ENCODE results near the gene ZNF526. TPM values are rescaled to one million over a fixed set of nuclear protein-coding genes. Genes with fewer than 3 reads are reported as not detected.

Gene ZNF526, protein sequence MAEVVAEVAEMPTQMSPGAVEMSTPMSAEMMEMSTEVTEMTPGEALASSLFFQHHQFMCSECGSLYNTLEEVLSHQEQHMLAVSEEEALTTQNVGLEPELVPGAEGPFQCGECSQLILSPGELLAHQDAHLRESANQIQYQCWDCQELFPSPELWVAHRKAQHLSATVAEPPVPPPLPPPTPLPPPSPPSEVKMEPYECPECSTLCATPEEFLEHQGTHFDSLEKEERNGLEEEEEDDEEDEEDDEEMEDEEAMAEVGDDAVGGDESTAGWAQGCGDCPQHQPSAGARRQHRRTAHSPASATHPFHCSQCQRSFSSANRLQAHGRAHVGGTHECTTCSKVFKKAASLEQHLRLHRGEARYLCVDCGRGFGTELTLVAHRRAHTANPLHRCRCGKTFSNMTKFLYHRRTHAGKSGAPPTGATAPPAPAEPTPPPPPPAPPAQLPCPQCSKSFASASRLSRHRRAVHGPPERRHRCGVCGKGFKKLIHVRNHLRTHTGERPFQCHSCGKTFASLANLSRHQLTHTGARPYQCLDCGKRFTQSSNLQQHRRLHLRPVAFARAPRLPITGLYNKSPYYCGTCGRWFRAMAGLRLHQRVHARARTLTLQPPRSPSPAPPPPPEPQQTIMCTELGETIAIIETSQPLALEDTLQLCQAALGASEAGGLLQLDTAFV
- total RNA-seq, result 15.7 and 24.3 TPM in 2 replicates

DNA sequence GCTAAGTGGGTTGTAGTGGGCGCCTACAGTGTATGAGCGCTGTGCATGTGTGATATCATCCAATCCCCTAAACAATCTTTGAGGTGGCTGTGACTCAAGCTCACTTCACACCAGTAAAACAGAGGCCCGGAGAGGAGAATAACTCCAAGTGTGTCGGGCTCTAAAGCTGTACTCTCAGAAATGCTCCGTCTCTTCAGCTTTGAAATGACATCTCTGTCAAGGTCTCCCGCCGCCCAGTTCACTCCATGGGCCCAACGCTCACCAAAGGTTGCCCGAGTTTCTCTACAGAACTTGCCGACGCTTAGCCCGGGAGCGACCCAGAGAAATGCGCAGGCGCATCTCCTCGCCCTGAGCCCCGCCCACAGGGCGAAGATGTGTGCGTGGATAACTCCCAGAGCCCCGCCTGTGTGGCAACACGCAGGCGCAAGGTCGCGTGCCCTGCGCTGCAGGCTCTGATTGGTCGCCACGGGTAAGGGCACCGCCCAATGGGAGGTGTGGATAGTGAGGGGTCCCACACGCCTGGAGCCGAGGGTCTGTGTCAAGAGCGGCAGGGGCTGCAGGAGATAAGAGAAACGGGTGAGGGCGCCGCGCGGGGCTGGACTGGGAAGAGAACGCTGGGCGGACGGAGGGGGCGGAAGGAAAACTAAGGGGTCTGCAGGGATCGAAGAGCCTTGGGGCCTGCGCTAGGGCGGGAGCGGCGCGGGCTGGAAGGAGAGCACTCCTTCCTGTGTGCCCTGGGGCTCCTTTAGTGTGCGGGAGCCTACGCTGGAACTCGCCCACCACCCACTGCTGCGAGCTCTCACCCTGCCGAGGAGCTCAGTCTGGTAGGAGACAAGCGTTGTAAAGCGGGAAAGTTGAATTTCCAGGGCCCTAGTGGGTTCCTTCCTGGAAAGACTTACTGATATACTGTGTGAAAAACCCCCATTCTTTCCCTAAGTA, at the start of gene ZNF526:
ZNF526 (plus strand) TSS at position 501 of the 939 bp plus-strand sequence. CDS start 4,092 bp downstream, outside the sequence.

DNA sequence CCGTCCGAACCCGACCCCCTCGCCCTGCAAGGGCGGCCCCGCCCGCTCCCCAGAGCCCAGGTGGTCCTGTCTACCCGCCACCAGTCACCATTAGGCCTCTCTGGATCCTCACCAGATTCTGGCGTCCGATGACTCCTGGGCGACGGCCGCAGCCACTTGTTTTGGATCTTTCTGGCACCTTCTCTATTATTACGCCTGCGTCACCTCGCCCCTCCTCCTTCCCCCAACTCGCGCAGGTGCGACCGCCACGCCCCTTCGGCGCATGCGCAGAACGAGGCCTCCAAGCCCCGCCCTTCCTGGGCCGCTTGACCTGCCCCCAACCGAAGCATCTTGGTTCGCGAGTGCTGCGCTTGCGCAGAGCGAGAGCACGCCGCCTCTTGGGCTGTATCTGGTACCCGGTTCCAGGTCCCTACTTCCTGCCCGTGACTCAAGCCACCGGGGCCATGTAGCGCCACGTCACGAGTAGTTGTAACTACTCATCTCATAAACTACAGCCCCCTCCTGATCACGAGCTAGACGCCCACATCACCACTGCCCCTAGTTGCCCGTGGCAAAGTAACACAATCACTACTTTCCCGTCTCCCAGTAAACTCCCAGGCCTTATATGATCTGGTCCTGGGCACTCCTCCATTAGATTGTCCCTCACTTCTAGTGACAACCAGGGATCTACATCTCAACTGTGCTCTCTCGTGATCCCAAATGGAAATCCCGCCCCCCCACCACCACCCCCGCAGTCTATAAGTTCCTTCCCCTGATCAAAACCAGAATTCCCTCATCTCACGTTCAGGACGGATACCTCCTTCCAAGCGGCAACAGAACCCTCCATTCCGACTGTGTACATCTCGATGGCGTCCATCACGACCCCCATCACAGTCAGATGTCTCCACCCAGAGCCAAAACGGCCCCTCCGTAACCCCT, 2.3 kb upstream of the ZNF526 start, which contains the start of gene DEDD2:
DEDD2 (minus strand) TSS at position 158 of the 918 bp plus-strand sequence. CDS start 670 bp downstream, outside the sequence.

DNA sequence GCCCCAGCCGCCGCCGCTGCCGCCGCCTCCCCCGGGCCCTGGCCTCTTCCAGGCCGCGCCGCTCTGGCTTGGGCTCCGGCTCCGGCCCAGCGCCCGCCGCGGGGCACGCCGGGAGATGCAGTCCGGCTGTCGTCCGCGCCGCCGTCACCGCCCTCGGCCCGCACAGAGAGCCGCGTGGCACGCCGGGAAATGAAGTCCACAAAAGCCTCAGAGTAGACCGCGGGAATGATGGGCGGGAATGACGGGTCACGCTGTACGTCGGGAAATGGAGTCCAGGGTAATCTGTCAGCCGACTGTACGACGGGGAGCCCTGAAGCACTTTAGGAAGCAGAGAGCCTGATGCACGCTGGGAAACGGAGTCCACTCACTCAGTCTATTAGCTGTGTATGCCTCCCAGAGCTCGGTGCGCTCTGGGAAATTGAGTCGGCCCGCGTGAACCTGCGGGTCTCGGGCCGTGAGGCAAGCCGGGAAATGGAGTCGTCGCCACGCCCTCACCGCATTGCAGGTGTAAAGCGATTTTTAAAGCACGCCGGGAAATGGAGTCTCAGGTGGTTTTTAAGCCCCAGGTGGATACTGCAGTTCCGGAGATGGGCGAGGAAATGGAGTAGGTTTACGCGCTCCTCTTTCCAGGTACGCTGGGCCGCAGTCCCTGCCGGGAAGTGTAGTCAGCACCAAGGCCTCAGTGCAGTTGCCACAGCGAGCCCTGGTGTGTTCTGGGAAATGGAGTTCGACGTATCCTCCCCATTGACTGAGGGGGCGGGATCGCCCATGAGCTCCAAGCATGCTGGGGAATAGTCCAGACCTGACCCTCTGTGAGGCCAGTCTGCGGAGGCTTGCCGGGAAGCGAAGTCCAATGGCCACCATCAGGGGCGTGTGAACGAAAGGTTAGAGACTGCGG, 22.6 kb downstream of the ZNF526 start, which contains the start of gene GSK3A:
GSK3A (minus strand) TSS at position 91 of the 898 bp plus-strand sequence. CDS start 137 bp downstream, outside the sequence.

DNA sequence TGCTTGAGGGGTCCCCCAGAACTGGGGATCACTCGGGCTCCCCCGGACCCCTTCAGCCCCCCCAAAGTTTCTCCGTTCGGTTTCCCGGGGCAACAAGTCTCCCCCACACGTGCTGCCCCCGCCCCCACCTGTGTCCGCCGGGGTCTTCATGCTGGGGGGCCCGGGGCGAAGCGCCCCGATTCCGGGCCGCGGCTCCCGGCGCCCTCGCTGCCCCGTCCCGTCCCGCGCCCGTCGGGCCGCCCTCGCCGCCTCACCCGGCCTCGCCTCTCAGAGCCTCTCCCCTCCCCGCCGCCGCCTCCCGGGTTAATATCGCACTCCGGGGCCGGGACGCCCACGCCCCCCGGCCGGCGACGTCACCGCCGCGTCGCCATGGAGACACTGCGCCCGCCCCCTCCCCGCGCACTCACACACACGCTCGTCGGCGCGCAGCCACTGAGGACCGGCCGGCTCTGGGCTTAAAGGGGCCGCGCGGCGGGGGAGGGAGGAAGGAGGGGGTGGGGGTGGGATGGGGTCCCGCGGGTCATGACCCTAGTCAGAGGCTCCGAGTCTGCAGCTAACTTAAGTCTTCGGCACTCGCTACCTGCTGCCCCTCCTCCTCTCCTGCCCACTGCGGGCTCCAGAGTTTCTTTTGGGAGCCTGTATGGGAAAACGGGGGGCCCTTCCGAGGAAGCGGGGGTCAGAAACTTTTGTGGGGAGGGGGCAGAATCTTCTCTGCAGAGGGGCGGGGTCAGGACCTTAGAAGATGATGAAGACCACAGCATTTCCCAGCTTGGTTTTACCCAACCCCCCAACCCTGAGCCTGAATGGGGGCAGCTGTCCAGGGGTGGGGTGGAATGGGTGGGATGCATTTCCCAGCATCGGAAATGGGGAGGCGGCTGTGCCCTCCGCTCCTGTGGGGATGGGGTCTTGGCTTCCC, 35.0 kb downstream of the ZNF526 start, which contains the start of gene ERF:
ERF (minus strand) TSS at position 279 of the 916 bp plus-strand sequence; CDS start at position 150, 129 bp downstream.

DNA sequence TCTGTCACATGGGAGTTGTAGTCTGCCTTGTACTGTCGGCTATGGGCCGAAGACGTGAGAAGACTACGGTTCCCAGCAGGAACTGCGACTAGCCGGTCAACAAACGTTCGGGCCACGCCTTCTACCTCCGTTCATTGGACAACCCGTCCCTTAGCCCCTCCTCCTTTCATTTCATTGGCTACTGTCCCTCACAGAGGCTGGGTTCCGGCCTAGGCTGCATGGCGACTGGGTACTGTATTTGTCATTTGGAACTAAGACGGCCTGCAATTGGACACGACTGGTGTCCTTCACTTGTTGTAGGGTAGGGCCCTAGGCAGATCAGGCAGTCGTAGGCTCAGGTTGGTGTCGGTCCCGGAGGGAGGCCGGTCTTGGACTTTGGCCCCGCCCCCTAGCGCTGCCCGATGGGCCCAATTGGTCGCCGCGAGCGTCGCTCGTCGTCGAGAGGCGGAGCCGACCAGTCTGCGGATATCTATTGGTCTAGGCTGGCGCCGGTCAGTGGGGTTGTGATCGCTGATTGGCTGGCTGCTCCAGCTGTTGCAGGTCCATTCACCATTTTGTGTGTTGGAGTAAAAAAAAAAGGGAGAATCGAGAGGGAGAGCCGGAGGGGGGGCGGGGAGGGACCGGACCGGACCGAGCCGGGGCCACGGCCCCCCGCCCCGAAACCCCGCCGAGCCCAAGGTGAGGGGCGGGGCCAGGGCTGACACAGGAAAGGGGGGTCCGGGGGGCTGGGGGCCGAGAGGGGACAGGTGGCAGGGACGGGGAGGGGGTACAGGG, 48.8 kb downstream of the ZNF526 start, which contains the start of gene CIC:
CIC (plus strand) TSS at position 549 of the 774 bp plus-strand sequence. CDS start 2,532 bp downstream, outside the sequence.

Other genes with a start within 250 kb of the ZNF526 start
- 0.11 TPM in 1 of 2 replicates, not detected in the other for gene ATP1A3, start 226.1 kb upstream of the ZNF526 start, total RNA-seq
- gene GRIK5, start 150.1 kb upstream of the ZNF526 start, total RNA-seq, result 0.11 TPM in 1 of 2 replicates, not detected in the other
- 19.2 and 28.1 TPM in 2 replicates for gene ZNF574, start 144.1 kb upstream of the ZNF526 start, total RNA-seq
- under 0.01 and 0.33 TPM in 2 replicates for gene POU2F2, start 87.9 kb upstream of the ZNF526 start, total RNA-seq
- gene DEDD2, start 2.6 kb upstream of the ZNF526 start, total RNA-seq, result 12.2 and 16.4 TPM in 2 replicates
- 17.3 and 26.6 TPM in 2 replicates for gene GSK3A, start 22.3 kb downstream of the ZNF526 start, total RNA-seq
- 13.4 and 19.2 TPM in 2 replicates for gene ERF, start 34.8 kb downstream of the ZNF526 start, total RNA-seq
- 26.2 and 27.9 TPM in 2 replicates for gene CIC, start 48.9 kb downstream of the ZNF526 start, total RNA-seq
- 0.98 and 1.2 TPM in 2 replicates for gene PRR19, start 81.8 kb downstream of the ZNF526 start, total RNA-seq
- 57.3 and 61.4 TPM in 2 replicates for gene PAFAH1B3, start 82.3 kb downstream of the ZNF526 start, total RNA-seq
- gene TMEM145, start 93.0 kb downstream of the ZNF526 start, total RNA-seq, result not detected in 2 replicates
- gene MEGF8, start 105.3 kb downstream of the ZNF526 start, total RNA-seq, result 35.9 and 41.6 TPM in 2 replicates
- 8.2 TPM in 1 of 2 replicates, not detected in the other for gene CNFN, start 170.0 kb downstream of the ZNF526 start, total RNA-seq
- 2.4 and 5.1 TPM in 2 replicates for gene LIPE, start 207.1 kb downstream of the ZNF526 start, total RNA-seq
- not detected in 2 replicates for gene CXCL17, start 222.6 kb downstream of the ZNF526 start, total RNA-seq